Left lung (tissue), 10 donors: Measurements from ENCODE around the gene CACNG4. TPM values are rescaled to one million over a fixed set of nuclear protein-coding genes. Genes with fewer than 3 reads are reported as not detected.

Experiments
- ATAC-seq: fragments of 200-7000 bp; cut with Tn5 transposase; one replicate; pipeline ENCODE4 v1.9.1; 2020; ENCODE audit warnings: moderate library complexity
- DNase-seq, 4 donors: peaks; one replicate each; pipeline ENCODE4 v3.0.0-alpha.2; 2013 to 2020
- H3K27ac ChIP-seq, 2 donors: fragments of 200-600 bp; sonication (generic) in 1 of 2; one replicate each; pipeline versions ENCODE4 v1.5.0 to v1.8.0; 2020 to 2021
- H3K27me3 ChIP-seq, 2 donors: fragments of 200-600 bp; sonication (generic) in 1 of 2; one replicate each; pipeline versions ENCODE4 v1.5.0 to v1.8.0; 2020 to 2021
- H3K36me3 ChIP-seq, 2 donors: fragments of 200-600 bp; sonication (generic) in 1 of 2; one replicate each; pipeline versions ENCODE4 v1.5.0 to v1.8.0; 2020 to 2021
- H3K4me1 ChIP-seq, 2 donors: fragments of 200-600 bp; one replicate each; pipeline ENCODE4 v1.8.0; 2021
- H3K4me3 ChIP-seq, 2 donors: fragments of 200-600 bp; sonication (generic) in 1 of 2; one replicate each; pipeline versions ENCODE4 v1.5.0 to v1.8.0; 2020 to 2021; ENCODE audit warnings: mild to moderate bottlenecking in 1 of 2
- H3K9me3 ChIP-seq, 2 donors: fragments of 200-600 bp; sonication (generic) in 1 of 2; one replicate each; pipeline versions ENCODE4 v1.5.0 to v1.8.0; 2020 to 2021
- CTCF ChIP-seq, 2 donors: fragments of 200-600 bp; sonication (generic) in 1 of 2; IDR thresholded peaks; one replicate each; pipeline versions ENCODE4 v1.5.0 to v1.8.0; 2021; ENCODE audit warnings: antibody characterized with exemption in 2 of 2
- intact Hi-C, 2 donors: fragments of 100-400 bp; cut with DNase I; formaldehyde crosslinking; loops; one replicate each; pipeline versions ENCODE4 v1.11.2 to v1.14.2; 2022
- polyA plus RNA-seq, 6 donors: library from polyadenylated mRNA; unstranded; fragments of 120-200 nt; gene quantifications; one replicate each; pipeline ENCODE4 v1.2.1, GENCODE V29; 2013; ENCODE audit not compliant: insufficient read length in 6 of 6
- total RNA-seq, 2 donors: library from RNA; stranded (reverse); fragmentation: NEBNext Ultra II Directional; extraction: Animal tissue kit (Norgen Biotek cat#: 25700); gene quantifications; one replicate each; pipeline ENCODE4 v1.2.1, GENCODE V29; 2021
- donor health status: DM: no; HTN: yes; CAD: no.
- donor health status: DM: no; HTN: no; CAD: no.

Gene CACNG4
- total and polyA plus RNA-seq, 8 donors, result 1.5 to 6.0 (median 2.6) TPM

GRCh38 chr17:67013891-67014290 is 49.4 kb downstream of the CACNG4 start:
- DNase-seq (no peak), ATAC-seq (no peak)
- Histone ChIP-seq H3K36me3 (no peaks in the 10 kb centered on the region), H3K4me1 (no peaks in the 10 kb centered on the region), H3K27ac (no peak overlapping the region), H3K4me3 (no peak overlapping the region), H3K27me3 (peaks cover 0 to 7% of the 10 kb centered on the region in 2 donors), H3K9me3 (no peaks in the 10 kb centered on the region)
- no peak for TF ChIP-seq CTCF (IDR thresholded peaks at IDR 0.05)
- intact Hi-C loops, result no loop called here

DNA sequence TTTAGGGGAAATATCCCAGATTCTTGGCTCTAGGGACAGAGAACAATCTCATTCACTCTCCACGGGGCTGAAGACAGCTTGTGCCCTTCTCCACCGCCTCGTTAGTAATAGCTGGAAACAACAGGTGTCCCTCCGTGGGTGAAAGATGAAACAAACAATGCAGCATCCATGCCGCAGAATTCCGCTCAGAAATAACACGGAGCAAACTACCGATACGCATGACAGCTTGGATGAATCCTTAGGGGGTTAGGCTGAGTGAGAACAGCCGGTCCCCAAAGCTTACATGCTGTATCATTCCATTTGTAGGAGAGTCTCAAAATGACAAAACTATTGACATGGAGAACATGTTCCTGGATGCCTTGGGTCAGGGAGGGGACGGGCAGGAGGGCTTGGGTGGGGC is 50.5 kb downstream of the CACNG4 start:
- Histone ChIP-seq H3K4me3 (no peak overlapping the region), H3K4me1 (no peaks in the 10 kb centered on the region), H3K27me3 (peaks cover 0 to 7% of the 10 kb centered on the region in 2 donors), H3K36me3 (no peaks in the 10 kb centered on the region), H3K27ac (no peak overlapping the region), H3K9me3 (no peaks in the 10 kb centered on the region)
- no peak for TF ChIP-seq CTCF (IDR thresholded peaks at IDR 0.05)
- DNase-seq (no peak), ATAC-seq (no peak)
- intact Hi-C loops, result no loop called here

GRCh38 chr17:67016039-67016762 is 51.7 kb downstream of the CACNG4 start:
- Histone ChIP-seq H3K9me3 (no peaks in the 10 kb centered on the region), H3K27me3 (peaks cover 0 to 7% of the 10 kb centered on the region in 2 donors), H3K27ac (no peak overlapping the region), H3K4me1 (no peaks in the 10 kb centered on the region), H3K36me3 (no peaks in the 10 kb centered on the region), H3K4me3 (no peak overlapping the region)
- no peak for TF ChIP-seq CTCF (IDR thresholded peaks at IDR 0.05)
- ATAC-seq (no peak), DNase-seq (no peak)
- intact Hi-C loops, result no loop called here

GRCh38 chr17:67017910-67018309 is 53.4 kb downstream of the CACNG4 start:
- ATAC-seq, result no peak
- intact Hi-C loops, result no loop called here
- Histone ChIP-seq H3K27me3 (peaks cover 0 to 7% of the 10 kb centered on the region in 2 donors), H3K27ac (no peak overlapping the region), H3K36me3 (no peaks in the 10 kb centered on the region), H3K4me3 (no peak overlapping the region), H3K4me1 (no peaks in the 10 kb centered on the region), H3K9me3 (no peaks in the 10 kb centered on the region)
- TF ChIP-seq CTCF (IDR thresholded peaks at IDR 0.05), result no peak
- no peak for DNase-seq

DNA sequence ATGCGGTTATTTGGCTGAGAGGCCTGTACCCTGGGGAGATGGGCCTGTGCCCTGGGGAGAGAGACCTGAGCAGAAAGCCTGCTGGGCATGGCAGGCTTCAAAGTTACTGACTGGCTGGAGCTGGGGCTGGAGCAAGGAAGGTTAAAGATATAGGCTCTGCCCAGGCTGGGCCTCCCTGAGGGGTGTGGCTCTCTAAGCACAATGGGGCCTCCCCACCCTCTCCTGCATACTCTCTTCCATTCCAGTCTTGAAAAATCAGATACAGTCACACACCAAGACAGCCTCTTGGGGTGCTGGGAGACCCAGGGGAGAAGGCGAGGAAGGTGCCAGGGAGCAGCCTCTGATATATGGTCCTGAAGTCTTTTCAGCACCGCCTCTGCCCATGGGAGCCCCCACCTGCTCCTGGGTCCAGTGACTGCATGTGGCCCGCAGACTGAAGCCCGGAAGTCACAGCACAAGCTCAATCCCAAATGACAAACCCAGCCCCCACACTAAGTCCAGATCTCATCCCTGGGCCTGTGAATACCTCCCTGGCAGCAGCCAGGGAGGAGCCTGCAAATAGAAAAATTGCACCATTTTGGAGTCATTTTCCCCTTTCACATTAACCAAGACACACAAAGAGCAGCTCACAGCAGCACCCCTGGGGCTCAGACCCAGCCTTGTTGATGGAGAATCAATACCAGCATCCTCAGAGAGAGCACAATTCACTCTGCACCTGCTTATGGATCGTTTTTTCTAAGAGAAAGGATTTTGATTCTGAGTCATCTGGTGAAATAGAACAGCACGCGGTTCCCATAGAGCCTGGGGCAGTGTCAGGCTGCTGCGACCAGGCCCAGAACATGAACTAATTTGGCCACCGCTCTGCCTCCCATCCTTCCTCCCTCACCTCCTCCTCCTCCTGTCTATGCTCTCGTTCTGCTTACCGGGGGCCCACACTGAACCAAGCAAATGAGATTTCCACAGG is 54.2 kb downstream of the CACNG4 start:
- Histone ChIP-seq H3K4me3 (no peak overlapping the region), H3K36me3 (no peaks in the 10 kb centered on the region), H3K27me3 (peaks cover 0 to 7% of the 10 kb centered on the region in 2 donors), H3K9me3 (no peaks in the 10 kb centered on the region), H3K4me1 (no peaks in the 10 kb centered on the region), H3K27ac (no peak overlapping the region)
- intact Hi-C loops, result no loop called here
- no peak for ATAC-seq
- TF ChIP-seq CTCF (IDR thresholded peaks at IDR 0.05), result no peak
- no peak for DNase-seq
